HG02678 (cell line): Measurements from ENCODE around the gene PDSS2.
"Not testable (repeated sequence)": the region's sequence is repeated elsewhere in the genome, so short reads cannot be mapped to it uniquely, and the experiment has no call there.

Experiments used
- ATAC-seq: cut with Tn5 transposase; IDR thresholded peaks from one replicate; pipeline ENCODE4 v1.9.1; 2021; ENCODE audit warnings: mild to moderate bottlenecking, moderate library complexity; ENCODE audit not compliant: unreplicated experiment

The PDSS2 gene

GRCh38 chr6:107128175-107128574 lies 331.2 kb downstream of the PDSS2 start:
- ATAC-seq: no peak

- no peak for ATAC-seq
Measured at GRCh38 chr6:107125771-107126170, 333.6 kb downstream of the PDSS2 start.

- peak; percentile 85 for ATAC-seq
Measured at GRCh38 chr6:107124934-107125348, 334.4 kb downstream of the PDSS2 start.

- ATAC-seq: no peak
Measured at GRCh38 chr6:107123501-107123900, 335.9 kb downstream of the PDSS2 start.

- ATAC-seq: no peak
Measured at GRCh38 chr6:107122748-107123147, 336.6 kb downstream of the PDSS2 start.

- no peak for ATAC-seq
Measured at GRCh38 chr6:107121964-107122495, 337.3 kb downstream of the PDSS2 start.

GRCh38 chr6:107121266-107121665 lies 338.1 kb downstream of the PDSS2 start:
- ATAC-seq: no peak

GRCh38 chr6:107120404-107120803 lies 339.0 kb downstream of the PDSS2 start:
- ATAC-seq: no peak

- no peak for ATAC-seq
Measured at GRCh38 chr6:107118976-107119375, 340.4 kb downstream of the PDSS2 start.

- not testable (repeated sequence) for ATAC-seq
Measured at GRCh38 chr6:107118540-107118939, 340.8 kb downstream of the PDSS2 start.

GRCh38 chr6:107116931-107117330 lies 342.4 kb downstream of the PDSS2 start:
- ATAC-seq: no peak

- ATAC-seq: no peak
Measured at GRCh38 chr6:107116328-107116892, 343.0 kb downstream of the PDSS2 start.

GRCh38 chr6:107115695-107116327 lies 343.6 kb downstream of the PDSS2 start:
- peak; percentile 19 for ATAC-seq

GRCh38 chr6:107114926-107115694 lies 344.3 kb downstream of the PDSS2 start, which contains the start of gene BEND3:
TSS of gene BEND3 (minus strand) at chr6:107115515. CDS start at chr6:107099285, 16,230 bp downstream.
- peak; percentile 27 for ATAC-seq

- ATAC-seq: peak; percentile 73
Measured at GRCh38 chr6:107114213-107114925, 345.0 kb downstream of the PDSS2 start.

- no peak for ATAC-seq
Measured at GRCh38 chr6:107110200-107110599, 349.2 kb downstream of the PDSS2 start.

GRCh38 chr6:107108201-107108890 lies 351.0 kb downstream of the PDSS2 start:
- no peak for ATAC-seq

GRCh38 chr6:107107791-107108190 lies 351.6 kb downstream of the PDSS2 start:
- ATAC-seq: no peak

GRCh38 chr6:107106165-107106564 lies 353.2 kb downstream of the PDSS2 start:
- ATAC-seq: no peak

- ATAC-seq: no peak
Measured at GRCh38 chr6:107105511-107106116, 353.8 kb downstream of the PDSS2 start.
